HepG2 (cell line): ENCODE data around the gene KRTCAP2. TPM values are rescaled to one million over a fixed set of nuclear protein-coding genes. Genes with fewer than 3 reads are reported as not detected.

Experiments used
- ATAC-seq: fragments of 200-7000 bp; cut with Tn5 transposase; 3 replicates; pipeline ENCODE4 v1.9.1; 2020; ENCODE audit warnings: mild to moderate bottlenecking, moderate library complexity
- BruUV-seq: library from RNA; stranded (reverse); fragments of 400-500 nt; replicated peaks from 2 replicates; lab custom pipeline; 2021; lab: Mats Ljungman, UMichigan
- CTCF ChIA-PET: fragments of 300-600 bp; formaldehyde crosslinking; extraction: SDS; loops from one replicate; lab custom pipeline; 2021; ENCODE audit warnings: low total read pairs, inconsistent platforms, low intra/inter-chr PET ratio; lab: Yijun Ruan, JAX
- POLR2A ChIA-PET: fragments of 350-600 bp; sonication (Branson Sonifier 250); formaldehyde crosslinking; loops from one replicate; lab custom pipeline; 2020; ENCODE audit warnings: antibody characterized with exemption, inconsistent platforms; lab: Yijun Ruan, JAX
- DNase-seq: peaks from one replicate; pipeline ENCODE4 v3.0.0-alpha.2; 2015; ENCODE audit warnings: low spot score
- FAIRE-seq: peaks from 3 replicates; lab custom pipeline; 2011; peaks lifted over from hg19 to GRCh38; lab: Jason Lieb, UNC
- H2AFZ ChIP-seq: one replicate; pipeline ENCODE4 v1.6.1; 2011; ENCODE audit warnings: low read length, inconsistent platforms
- H3K27ac ChIP-seq: fragments of 300-600 bp; 3 replicates; pipeline ENCODE4 v1.8.0; 2011; ENCODE audit warnings: mixed run types, mild to moderate bottlenecking, mixed read lengths, low read length, inconsistent platforms; ENCODE audit not compliant: insufficient read depth; ENCODE audit errors: extremely low read length
- H3K27me3 ChIP-seq, 2 experiments: fragments of 200-600 bp in 1 of 2; 2 replicates in 1 of 2; 3 replicates in 1 of 2; pipeline versions ENCODE4 v1.6.0 to v1.8.0; 2011; ENCODE audit warnings: low read length in 2 of 2, mild to moderate bottlenecking in 2 of 2, moderate library complexity in 2 of 2, inconsistent platforms in 1 of 2; ENCODE audit not compliant: insufficient read depth in 2 of 2, control insufficient read depth in 1 of 2
- H3K36me3 ChIP-seq, 2 experiments: fragments of 200-600 bp in 1 of 2; replicated peaks in 1 of 2; 2 replicates in 1 of 2; 3 replicates in 1 of 2; pipeline versions ENCODE4 v1.5.1 to v1.8.0; 2011; ENCODE audit warnings: low read length in 2 of 2, inconsistent platforms in 1 of 2; ENCODE audit not compliant: insufficient read depth in 2 of 2, control insufficient read depth in 1 of 2
- H3K4me1 ChIP-seq: 2 replicates; pipeline ENCODE4 v1.5.1; 2012; ENCODE audit warnings: low read length, inconsistent platforms; ENCODE audit not compliant: insufficient read depth
- H3K4me2 ChIP-seq: 2 replicates; pipeline ENCODE4 v1.6.0; 2011; ENCODE audit warnings: low read depth, low read length, inconsistent platforms
- H3K4me3 ChIP-seq, 3 experiments: fragments of 200-600 bp in 1 of 3; sonication (generic), shearing (Covaris generic) in 1 of 3; replicated peaks in 1 of 3; 2 replicates each; pipeline ENCODE4 v1.5.1; 2011 to 2016; ENCODE audit warnings: low read length in 3 of 3, inconsistent platforms in 2 of 3, low read depth in 2 of 3, mild to moderate bottlenecking in 2 of 3, control low read depth in 1 of 3, mixed read lengths in 1 of 3; ENCODE audit not compliant: insufficient read depth in 1 of 3
- H3K79me2 ChIP-seq: one replicate; pipeline ENCODE4 v1.6.1; 2011; ENCODE audit warnings: low read length, inconsistent platforms; ENCODE audit not compliant: insufficient read depth
- H3K9ac ChIP-seq: 2 replicates; pipeline ENCODE4 v1.6.0; 2011; ENCODE audit warnings: mild to moderate bottlenecking, low read depth, low read length, inconsistent platforms; ENCODE audit not compliant: insufficient read depth
- H3K9me3 ChIP-seq: 2 replicates; pipeline ENCODE4 v1.5.1; 2012; ENCODE audit warnings: mild to moderate bottlenecking, low read length
- H4K20me1 ChIP-seq: 2 replicates; pipeline ENCODE4 v1.6.0; 2011; ENCODE audit warnings: inconsistent platforms, mild to moderate bottlenecking, low read length, moderate library complexity; ENCODE audit not compliant: insufficient read depth
- ATAD3A ChIP-seq: sonication (generic); formaldehyde crosslinking; IDR thresholded peaks from 2 replicates; pipeline ENCODE4 v1.4.0; 2020; ENCODE audit warnings: missing genetic modification reagents
- EHMT2 ChIP-seq: fragments of 200-600 bp; sonication (generic); IDR thresholded peaks from 2 replicates; pipeline ENCODE4 v1.7.0; 2017; ENCODE audit warnings: antibody characterized with exemption, low read depth, low read length, borderline replicate concordance
- IRF2 ChIP-seq: IDR thresholded peaks from 2 replicates; pipeline ENCODE4 v1.6.1; 2018; ENCODE audit warnings: missing genetic modification reagents, missing compliant biosample characterization
- ISL2 ChIP-seq: sonication (generic); formaldehyde crosslinking; IDR thresholded peaks from 2 replicates; pipeline ENCODE4 v1.5.0; 2020; ENCODE audit warnings: missing genetic modification reagents
- RFX3 ChIP-seq: IDR thresholded peaks from 2 replicates; pipeline ENCODE4 v1.6.1; 2016; ENCODE audit warnings: missing biosample characterization, missing genetic modification reagents
- SSRP1 ChIP-seq: IDR thresholded peaks from 2 replicates; pipeline ENCODE4 v1.6.1; 2016; ENCODE audit warnings: control low read depth
- TP53 ChIP-seq: sonication (generic); formaldehyde crosslinking; conservative IDR thresholded peaks from 2 replicates; pipeline ENCODE4 v1.4.0; 2020; ENCODE audit warnings: missing genetic modification reagents
- UBTF ChIP-seq: sonication (generic); formaldehyde crosslinking; IDR thresholded peaks from 2 replicates; pipeline ENCODE4 v1.4.0; 2020; ENCODE audit warnings: mild to moderate bottlenecking, missing genetic modification reagents
- ZNF354B ChIP-seq: sonication (generic); formaldehyde crosslinking; IDR thresholded peaks from 2 replicates; pipeline ENCODE4 v1.8.0; 2022; ENCODE audit warnings: mild to moderate bottlenecking, missing genetic modification reagents
- ZNF709 ChIP-seq: sonication (generic); formaldehyde crosslinking; IDR thresholded peaks from 2 replicates; pipeline ENCODE4 v1.5.0; 2020; ENCODE audit warnings: mild to moderate bottlenecking, missing genetic modification reagents
- WGBS: methylation state at CpG from one replicate; pipeline ENCODE4 v1.1.6; 2017; ENCODE audit warnings: low lambda C conversion rate; 5-methylcytosine and 5-hydroxymethylcytosine counted together
- in situ Hi-C: cut with HindIII; loops from 2 replicates; pipeline ENCODE4 v1.10.0; 2017; ENCODE audit warnings: low pct_unique_long_range_greater_than_20kb; ENCODE audit not compliant: extremely low pct_ligation_motif_present
- intact Hi-C: fragments of 100-400 bp; cut with micrococcal nuclease; formaldehyde crosslinking; loops from one replicate; pipeline ENCODE4 v1.10.0; 2022; ENCODE audit not compliant: unreplicated experiment
- polyA plus RNA-seq, 8 experiments: library from polyadenylated mRNA; depleted of rRNA in 3 of 8; stranded (reverse) in 7 of 8; unstranded in 1 of 8; fragments of >200 nt; fragmentation: Illumina TruSeq in 4 of 8; extraction: Trizol in 4 of 8; gene quantifications; 2 replicates each; pipeline versions ENCODE4 v1.2.1 to v1.2.3, GENCODE V29; 2011 to 2016; ENCODE audit warnings: low read depth in 4 of 8, missing spikeins in 1 of 8, mixed read lengths in 1 of 8; ENCODE audit not compliant: insufficient read depth in 1 of 8
- total RNA-seq, 5 experiments: library from RNA; depleted of rRNA; stranded (reverse); fragments of >200 nt; fragmentation: Illumina TruSeq; extraction: Trizol; gene quantifications; 2 replicates each; pipeline ENCODE4 v1.2.3, GENCODE V29; 2016; ENCODE audit warnings: low read depth in 1 of 5

Gene KRTCAP2
- total and polyA plus RNA-seq, 2 of the 13 experiments (the other 11 are each of a cell fraction or from before 2014, with no cell fraction given): 77.3 to 79.4 TPM

- intact Hi-C loops (no loop called here), in situ Hi-C loops (no loop called here)
- H3K9me3 ChIP-seq: no peaks in the 10 kb centered on the region
- H3K27ac ChIP-seq: peak overlapping the region; percentile 98
- H3K9ac ChIP-seq: peak overlapping the region; percentile 100
- FAIRE-seq: no peak
- H3K4me3 ChIP-seq: peak overlapping the region; percentile 9 to 99 (median 96); a peak in 3 of 6 replicates
- H3K79me2 ChIP-seq: peaks cover 13% of the 10 kb centered on the region
- no peak for TF ChIP-seq TP53 (CRISPR knock-in tag)
- no peak for TF ChIP-seq ZNF709 (CRISPR knock-in tag)
- TF ChIP-seq EHMT2: no peak
- TF ChIP-seq SSRP1: no peak
- TF ChIP-seq RFX3 (CRISPR knock-in tag): no peak
- no peak for TF ChIP-seq ISL2 (CRISPR knock-in tag)
- no peak for TF ChIP-seq ZNF354B (CRISPR knock-in tag)
- no peak for TF ChIP-seq ATAD3A (CRISPR knock-in tag)
- TF ChIP-seq IRF2 (CRISPR knock-in tag): no peak
- TF ChIP-seq UBTF (CRISPR knock-in tag): no peak
- ATAC-seq: no peak
- H3K27me3 ChIP-seq: peaks cover 0 to 5% of the 10 kb centered on the region in 2 experiments; a peak in 1 of 5 replicates
- no peak for DNase-seq
- BruUV-seq: no TSS peak
- peaks cover 3 to 5% of the 10 kb centered on the region in 2 experiments; a peak in 3 of 5 replicates for H3K36me3 ChIP-seq
- no peak overlapping the region for H2AFZ ChIP-seq
- H3K4me1 ChIP-seq: peaks cover 29% of the 10 kb centered on the region
- 90% methylated on average over 4 of the region's 4 CpGs for WGBS
- CTCF ChIA-PET: no interaction called here
- no peaks in the 10 kb centered on the region for H4K20me1 ChIP-seq
- H3K4me2 ChIP-seq: peak overlapping the region; percentile 100
- POLR2A ChIA-PET: interaction anchor here (1.8 kb wide), 1 partner anchor 16 kb away, joined by 8 read pairs; no protein-coding TSS in a partner anchor
Observed at GRCh38 chr1:155210314-155211104, 37.4 kb upstream of the KRTCAP2 start.
